HG02870 (cell line): Measurements from ENCODE around the gene SH3GL3.

ENCODE experiments used
- ATAC-seq: cut with Tn5 transposase; IDR thresholded peaks from one replicate; pipeline ENCODE4 v1.9.1; 2021; ENCODE audit warnings: mild to moderate bottlenecking, moderate library complexity; ENCODE audit not compliant: unreplicated experiment

Gene SH3GL3

DNA sequence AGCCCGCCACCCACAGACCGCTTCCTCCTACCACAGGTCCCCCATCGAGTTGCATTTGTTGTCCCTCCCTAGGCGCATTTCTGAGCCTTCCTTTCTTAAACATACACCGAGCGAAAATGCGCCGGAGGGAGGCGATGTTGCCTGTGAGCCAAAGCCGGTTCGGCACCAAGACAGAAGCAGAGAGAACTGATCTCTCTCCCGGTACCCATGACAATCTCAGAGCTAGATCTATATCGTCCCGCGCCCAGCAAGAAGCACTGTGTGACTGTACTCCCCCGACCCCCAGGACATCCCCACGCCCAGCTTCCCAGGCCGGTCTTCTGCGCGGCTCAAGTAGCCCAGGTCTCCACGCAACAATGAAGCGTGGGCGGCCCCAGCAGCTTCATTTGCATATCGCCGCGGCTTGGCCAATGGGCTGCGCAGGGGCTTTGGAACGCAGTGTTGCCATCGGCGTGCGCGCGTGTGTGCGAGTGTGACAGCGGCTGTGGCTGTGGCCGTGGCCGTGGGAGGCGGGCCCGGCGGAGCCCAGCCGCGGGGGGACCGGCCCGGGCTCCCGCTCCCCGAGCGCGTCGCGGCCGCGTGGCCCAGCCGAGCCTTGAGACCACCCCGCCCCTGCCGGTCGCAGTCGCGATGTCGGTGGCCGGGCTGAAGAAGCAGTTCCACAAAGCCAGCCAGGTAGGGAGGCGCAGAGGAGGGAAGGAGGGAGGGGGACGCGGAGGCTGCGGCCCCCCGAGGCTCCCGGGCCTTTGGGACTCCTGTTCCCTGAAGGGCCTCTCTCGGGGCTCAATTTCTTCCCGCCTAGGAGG is at the start of gene SH3GL3:
TSS of gene SH3GL3 (plus strand) at position 438 of the 806 bp plus-strand sequence. CDS start at position 631, 193 bp downstream.
- no peak for ATAC-seq

DNA sequence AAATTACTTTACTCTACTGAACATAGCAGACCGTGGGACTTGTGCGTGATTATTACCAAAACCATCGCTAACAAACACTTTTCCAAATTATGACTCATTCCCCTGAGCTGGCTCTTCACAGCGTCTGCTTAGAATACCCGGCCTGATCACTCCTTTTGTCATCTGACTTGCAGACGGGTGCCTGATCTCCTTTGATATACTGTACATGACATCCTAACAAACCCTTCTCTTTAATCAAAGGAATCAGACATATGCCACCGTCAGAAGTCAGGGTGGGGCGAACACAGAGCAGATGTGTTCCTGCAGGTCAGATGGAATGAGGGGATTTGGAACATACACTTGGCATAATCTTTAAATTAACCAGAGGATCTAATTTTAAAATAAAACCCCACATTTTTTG is 48.5 kb upstream of the SH3GL3 start:
- ATAC-seq = no peak

DNA sequence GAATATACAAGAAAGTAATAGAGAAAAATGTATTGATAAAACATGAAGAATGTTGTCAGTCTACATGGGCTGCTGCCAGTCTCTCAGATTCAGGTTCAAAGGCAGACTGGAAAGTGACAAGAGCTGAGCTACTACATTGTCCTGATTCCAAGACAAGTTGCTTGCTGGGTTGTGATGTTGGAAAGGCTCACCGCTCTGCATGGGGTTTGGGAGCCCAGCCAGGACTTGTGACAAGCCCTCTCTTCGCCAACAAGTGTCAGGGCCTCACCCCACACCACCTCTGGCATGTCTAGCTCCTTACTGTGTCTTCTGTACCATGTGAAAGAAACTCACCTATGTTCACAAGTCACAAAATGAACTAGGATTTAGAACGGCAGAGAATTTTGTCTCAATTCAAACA is 43.0 kb upstream of the SH3GL3 start:
- no peak for ATAC-seq

- ATAC-seq = no peak
These were observed 36.6 kb upstream of the SH3GL3 start for GRCh38 chr15:83410532-83410931.

DNA sequence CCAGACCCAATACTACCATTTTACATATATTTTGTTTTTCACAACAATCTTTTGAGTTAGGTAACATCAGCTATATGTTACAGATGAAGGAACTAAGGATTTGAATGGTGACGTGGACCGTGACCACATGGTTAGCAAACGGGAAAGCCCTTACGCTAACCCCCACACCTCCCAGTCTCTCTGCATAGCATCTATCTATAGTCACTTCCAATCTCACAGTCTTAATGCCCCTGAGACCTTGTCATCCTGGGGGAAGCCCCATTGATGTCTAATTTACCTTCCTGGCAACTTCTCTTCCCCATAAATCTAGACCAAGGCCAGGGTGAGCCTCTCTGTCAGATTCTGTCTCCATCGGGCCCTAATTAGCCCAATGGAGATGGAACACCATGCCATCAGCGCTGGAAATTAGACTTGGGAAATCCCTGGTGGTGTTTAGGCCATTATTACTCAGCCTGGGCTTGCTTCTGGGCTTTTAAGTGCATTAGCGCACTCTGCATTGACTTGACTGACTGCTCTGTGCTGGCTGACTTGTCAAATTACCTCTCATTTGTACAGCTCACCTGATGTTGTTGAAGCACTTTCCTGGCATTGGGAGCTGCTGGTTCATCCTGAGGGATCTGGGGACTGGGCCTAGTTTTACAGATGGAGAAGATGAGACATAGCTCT is 34.0 kb upstream of the SH3GL3 start:
- peak; percentile 67 for ATAC-seq

- ATAC-seq = no peak
These were observed 25.1 kb upstream of the SH3GL3 start for GRCh38 chr15:83422081-83422480.

DNA sequence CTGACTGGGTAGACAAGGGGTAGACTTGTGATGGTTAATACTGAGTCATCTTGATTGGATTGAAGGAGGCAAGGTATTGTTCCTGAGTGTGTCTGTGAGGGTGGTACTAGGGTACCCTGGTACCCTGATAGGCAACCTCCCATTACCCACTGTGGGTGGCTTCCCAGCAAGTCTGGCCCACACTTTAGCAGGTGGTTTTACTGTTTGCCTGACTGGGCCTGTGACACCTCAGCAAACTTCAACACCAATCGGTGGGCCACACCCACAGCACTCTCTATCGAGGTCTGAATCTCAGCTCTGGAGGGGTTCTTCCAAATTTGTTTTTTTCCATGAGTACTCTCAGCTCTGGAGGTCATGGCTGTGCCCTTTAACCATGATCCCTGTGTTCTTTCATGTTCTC is 24.6 kb upstream of the SH3GL3 start:
- no peak for ATAC-seq

- ATAC-seq = no peak
These were observed 23.0 kb upstream of the SH3GL3 start for GRCh38 chr15:83424101-83424500.

DNA sequence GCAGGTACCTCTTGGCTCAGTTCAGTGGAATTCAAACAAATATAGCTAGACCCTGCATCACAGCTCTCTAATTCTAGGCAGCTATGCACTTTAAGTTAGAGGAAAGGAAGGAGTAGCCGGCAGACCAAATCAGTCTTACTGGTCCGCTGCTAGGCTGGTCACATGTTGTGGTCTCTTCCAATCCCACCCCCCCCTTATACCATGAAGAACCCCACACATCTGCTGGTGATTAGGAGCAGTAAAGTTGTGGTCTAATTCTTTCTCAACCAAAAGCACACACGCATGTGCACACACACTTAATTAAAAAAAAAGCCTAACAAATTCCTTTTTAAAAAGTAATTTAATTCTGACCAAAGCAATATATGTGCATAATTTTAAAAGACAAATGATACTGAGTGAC is 16.7 kb upstream of the SH3GL3 start:
- ATAC-seq = no peak

GRCh38 chr15:83431521-83431920 is 15.6 kb upstream of the SH3GL3 start:
- ATAC-seq = no peak

DNA sequence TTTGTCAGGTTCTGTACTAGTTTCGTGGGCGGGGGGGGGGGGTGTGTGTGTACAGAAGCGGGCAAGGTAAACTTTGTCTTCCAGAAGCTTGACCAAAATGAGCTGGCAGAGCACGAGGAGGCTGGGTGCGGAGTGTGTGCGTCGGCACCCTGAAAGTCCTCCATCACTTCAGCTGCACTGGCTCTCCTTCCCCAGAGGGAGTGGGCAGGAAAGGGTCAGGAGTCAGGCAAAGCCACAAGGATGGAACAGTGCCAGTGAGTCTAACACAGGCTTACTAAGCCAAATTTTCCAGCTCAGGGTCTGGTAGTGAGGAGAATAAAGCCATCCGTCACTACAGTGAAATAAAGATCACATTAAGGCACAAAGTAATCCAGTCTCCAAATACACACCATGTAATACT is 11.9 kb upstream of the SH3GL3 start:
- no peak for ATAC-seq

- ATAC-seq = no peak
These were observed 11.4 kb upstream of the SH3GL3 start for GRCh38 chr15:83435782-83436181.

- ATAC-seq = no peak
These were observed 10.5 kb upstream of the SH3GL3 start for GRCh38 chr15:83436513-83437158.

- no peak for ATAC-seq
These were observed 3.9 kb upstream of the SH3GL3 start for GRCh38 chr15:83443076-83443847.

DNA sequence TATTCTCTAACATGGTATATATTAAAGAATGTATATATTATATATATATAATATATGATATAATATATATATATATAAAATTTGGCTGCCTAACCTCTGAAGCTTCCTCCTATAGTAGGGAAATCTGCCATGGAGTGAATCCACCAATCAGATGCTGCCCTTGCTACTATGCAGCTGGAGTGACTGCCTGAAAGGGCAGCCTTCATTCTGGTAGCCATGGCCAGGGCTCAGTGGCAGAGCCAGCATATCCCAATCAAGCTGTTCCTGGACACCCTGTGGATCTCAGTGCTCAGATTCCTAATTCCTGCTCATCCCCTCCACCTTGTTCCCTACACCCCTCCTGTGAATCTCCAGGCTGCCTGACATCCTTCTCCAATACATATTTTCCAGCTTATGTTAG is 2.2 kb upstream of the SH3GL3 start:
- no peak for ATAC-seq

- ATAC-seq = no peak
These were observed 1.5 kb upstream of the SH3GL3 start for GRCh38 chr15:83445643-83446042.

DNA sequence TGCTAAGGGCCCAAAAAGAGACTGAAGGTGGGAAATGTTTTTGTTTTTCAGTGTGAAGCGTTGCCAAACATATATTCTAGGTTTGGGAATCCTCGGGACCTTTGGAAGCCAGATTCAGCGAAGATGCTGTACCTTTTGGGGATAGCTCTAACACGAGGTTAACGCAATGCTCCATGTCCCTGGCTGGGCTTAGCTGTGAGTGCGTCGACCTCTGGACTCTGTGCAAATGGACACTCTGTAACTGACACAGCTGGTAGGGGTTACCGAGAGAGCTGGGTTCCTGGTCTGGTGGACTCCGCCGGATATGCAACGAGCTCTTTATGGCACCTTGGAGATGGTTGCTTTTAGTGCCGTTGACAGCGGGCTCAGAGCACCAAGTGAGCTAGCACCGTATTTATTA is 724 bp upstream of the SH3GL3 start:
- no peak for ATAC-seq

DNA sequence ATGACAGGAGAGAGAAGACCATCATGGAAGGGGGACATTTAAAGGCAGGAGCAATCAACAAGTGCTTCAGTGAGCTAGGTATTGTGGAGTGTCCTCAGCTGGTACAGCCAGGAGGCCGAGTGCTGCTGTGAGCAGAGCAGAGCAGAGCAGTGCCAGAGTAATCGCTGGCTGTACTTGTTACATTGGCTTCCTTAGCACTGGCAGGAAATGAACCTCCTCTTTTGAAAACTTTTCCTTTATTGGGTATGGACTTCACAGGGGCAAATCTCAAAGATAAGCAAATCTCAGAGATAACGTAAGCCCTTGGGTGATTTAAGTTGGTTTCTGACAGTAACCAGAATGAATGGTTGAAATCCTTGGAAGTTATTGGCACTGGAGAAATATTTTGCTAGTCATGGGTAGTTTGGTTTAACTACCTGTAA is 2.1 kb downstream of the SH3GL3 start:
- no peak for ATAC-seq

- ATAC-seq = no peak
These were observed 2.9 kb downstream of the SH3GL3 start for GRCh38 chr15:83449937-83450506.

DNA sequence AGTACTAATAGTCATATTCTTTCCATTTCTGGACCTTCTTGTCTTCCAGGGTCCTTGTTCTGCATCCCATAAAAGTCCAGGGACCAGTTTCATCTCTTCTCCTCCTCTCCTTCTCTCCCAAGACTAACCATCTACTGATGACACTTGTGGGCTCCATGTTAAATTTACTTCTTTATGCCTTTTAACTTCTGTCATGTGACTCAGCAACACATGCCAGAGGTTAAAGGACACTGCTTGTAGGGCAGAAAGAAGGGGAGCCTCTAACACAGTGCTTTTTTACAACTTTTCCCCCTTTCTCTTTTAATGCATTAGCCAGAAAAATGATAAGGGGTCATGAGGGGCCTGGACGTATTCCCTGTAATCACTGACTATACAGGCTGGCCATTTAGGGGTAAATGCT is 10.0 kb downstream of the SH3GL3 start:
- no peak for ATAC-seq

GRCh38 chr15:83458381-83458780 is 11.2 kb downstream of the SH3GL3 start:
- no peak for ATAC-seq
